Vagina (tissue), 2 donors: ENCODE measurements around the gene MXRA5.

Source experiments
- POLR2A ChIP-seq, 2 donors: fragments of 450-650 bp; IDR thresholded peaks; one replicate each; pipeline ENCODE4 v1.6.1; 2017; ENCODE audit warnings: antibody characterized with exemption in 2 of 2, mild to moderate bottlenecking in 2 of 2, moderate library complexity in 2 of 2
- POLR2AphosphoS5 ChIP-seq, 2 donors: sonication (generic); formaldehyde crosslinking; IDR thresholded peaks; one replicate each; pipeline ENCODE4 v1.9.0; 2017; ENCODE audit warnings: antibody characterized with exemption in 2 of 2, mild to moderate bottlenecking in 2 of 2, low read depth in 1 of 2; ENCODE audit not compliant: insufficient read depth in 1 of 2
- TF ChIP-seq, protein P1 (sequence below), 3 experiments: fragments of 450-650 bp in 2 of 3; fragments of 200-600 bp in 1 of 3; sonication (generic) in 1 of 3; IDR thresholded peaks; one replicate each; pipeline ENCODE4 v1.5.1; 2017 to 2019; ENCODE audit warnings: antibody characterized with exemption in 3 of 3, mild to moderate bottlenecking in 2 of 3, moderate library complexity in 2 of 3

DNA sequence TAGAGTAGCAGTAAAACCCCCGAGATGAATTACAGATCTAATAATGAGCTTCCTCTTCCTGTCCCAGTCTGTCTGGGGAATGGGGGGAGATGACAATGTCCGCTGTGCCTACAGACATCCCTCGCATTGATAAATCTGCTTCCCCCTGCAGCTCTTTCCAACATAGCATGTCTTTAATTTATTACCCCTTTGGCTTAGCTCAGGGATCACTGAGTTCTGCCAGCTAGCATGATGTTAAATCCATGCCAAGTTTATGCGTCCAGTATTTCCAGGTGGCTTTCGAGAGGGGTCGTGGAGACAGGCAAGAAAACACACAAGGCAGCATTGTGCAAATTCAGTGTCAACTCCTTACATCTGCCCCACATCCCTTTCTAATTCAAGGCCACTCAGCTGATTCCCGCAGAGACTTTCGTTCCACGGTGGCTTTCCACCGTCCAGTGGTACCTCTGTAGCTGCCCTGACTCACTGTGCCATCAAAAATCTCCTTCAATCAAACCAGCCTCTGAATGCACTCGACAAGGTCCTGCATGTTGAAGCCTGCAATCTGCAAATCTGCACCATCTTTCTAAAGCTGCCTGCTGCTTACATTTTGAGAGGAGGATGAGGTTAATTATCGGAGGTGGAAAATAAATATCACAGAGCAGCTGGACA lies 75.1 kb downstream of the MXRA5 start:
- no peak for TF ChIP-seq POLR2AphosphoS5 (IDR thresholded peaks at IDR 0.05; ENCODE audit: insufficient read depth in 1 of 2, low read depth in 1 of 2)
- no peak for TF ChIP-seq POLR2A (IDR thresholded peaks at IDR 0.05)
- TF ChIP-seq, protein P1, sequence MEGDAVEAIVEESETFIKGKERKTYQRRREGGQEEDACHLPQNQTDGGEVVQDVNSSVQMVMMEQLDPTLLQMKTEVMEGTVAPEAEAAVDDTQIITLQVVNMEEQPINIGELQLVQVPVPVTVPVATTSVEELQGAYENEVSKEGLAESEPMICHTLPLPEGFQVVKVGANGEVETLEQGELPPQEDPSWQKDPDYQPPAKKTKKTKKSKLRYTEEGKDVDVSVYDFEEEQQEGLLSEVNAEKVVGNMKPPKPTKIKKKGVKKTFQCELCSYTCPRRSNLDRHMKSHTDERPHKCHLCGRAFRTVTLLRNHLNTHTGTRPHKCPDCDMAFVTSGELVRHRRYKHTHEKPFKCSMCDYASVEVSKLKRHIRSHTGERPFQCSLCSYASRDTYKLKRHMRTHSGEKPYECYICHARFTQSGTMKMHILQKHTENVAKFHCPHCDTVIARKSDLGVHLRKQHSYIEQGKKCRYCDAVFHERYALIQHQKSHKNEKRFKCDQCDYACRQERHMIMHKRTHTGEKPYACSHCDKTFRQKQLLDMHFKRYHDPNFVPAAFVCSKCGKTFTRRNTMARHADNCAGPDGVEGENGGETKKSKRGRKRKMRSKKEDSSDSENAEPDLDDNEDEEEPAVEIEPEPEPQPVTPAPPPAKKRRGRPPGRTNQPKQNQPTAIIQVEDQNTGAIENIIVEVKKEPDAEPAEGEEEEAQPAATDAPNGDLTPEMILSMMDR (IDR thresholded peaks at IDR 0.05) = no peak
